Panc1 (cell line): ENCODE data around the gene CUL9.

Experiments
- POLR2AphosphoS5 ChIP-seq: IDR thresholded peaks from 2 replicates; pipeline ENCODE4 v1.6.1; 2012; ENCODE audit warnings: mild to moderate bottlenecking, low read depth, low read length, moderate library complexity
- TF ChIP-seq, protein P1 (sequence below): fragments of 450-650 bp; IDR thresholded peaks from 2 replicates; pipeline ENCODE4 v1.5.1; 2017; ENCODE audit warnings: mild to moderate bottlenecking
- TF ChIP-seq, protein P2 (sequence below), 2 experiments: IDR thresholded peaks; 2 replicates each; pipeline ENCODE4 v1.6.1; 2011 to 2012; ENCODE audit warnings: low read depth in 2 of 2, control low read depth in 1 of 2, low read length in 1 of 2, mild to moderate bottlenecking in 1 of 2, moderate library complexity in 1 of 2; ENCODE audit not compliant: insufficient read depth in 1 of 2

- TF ChIP-seq, protein P1, sequence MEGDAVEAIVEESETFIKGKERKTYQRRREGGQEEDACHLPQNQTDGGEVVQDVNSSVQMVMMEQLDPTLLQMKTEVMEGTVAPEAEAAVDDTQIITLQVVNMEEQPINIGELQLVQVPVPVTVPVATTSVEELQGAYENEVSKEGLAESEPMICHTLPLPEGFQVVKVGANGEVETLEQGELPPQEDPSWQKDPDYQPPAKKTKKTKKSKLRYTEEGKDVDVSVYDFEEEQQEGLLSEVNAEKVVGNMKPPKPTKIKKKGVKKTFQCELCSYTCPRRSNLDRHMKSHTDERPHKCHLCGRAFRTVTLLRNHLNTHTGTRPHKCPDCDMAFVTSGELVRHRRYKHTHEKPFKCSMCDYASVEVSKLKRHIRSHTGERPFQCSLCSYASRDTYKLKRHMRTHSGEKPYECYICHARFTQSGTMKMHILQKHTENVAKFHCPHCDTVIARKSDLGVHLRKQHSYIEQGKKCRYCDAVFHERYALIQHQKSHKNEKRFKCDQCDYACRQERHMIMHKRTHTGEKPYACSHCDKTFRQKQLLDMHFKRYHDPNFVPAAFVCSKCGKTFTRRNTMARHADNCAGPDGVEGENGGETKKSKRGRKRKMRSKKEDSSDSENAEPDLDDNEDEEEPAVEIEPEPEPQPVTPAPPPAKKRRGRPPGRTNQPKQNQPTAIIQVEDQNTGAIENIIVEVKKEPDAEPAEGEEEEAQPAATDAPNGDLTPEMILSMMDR: no peak
- TF ChIP-seq, protein P2, sequence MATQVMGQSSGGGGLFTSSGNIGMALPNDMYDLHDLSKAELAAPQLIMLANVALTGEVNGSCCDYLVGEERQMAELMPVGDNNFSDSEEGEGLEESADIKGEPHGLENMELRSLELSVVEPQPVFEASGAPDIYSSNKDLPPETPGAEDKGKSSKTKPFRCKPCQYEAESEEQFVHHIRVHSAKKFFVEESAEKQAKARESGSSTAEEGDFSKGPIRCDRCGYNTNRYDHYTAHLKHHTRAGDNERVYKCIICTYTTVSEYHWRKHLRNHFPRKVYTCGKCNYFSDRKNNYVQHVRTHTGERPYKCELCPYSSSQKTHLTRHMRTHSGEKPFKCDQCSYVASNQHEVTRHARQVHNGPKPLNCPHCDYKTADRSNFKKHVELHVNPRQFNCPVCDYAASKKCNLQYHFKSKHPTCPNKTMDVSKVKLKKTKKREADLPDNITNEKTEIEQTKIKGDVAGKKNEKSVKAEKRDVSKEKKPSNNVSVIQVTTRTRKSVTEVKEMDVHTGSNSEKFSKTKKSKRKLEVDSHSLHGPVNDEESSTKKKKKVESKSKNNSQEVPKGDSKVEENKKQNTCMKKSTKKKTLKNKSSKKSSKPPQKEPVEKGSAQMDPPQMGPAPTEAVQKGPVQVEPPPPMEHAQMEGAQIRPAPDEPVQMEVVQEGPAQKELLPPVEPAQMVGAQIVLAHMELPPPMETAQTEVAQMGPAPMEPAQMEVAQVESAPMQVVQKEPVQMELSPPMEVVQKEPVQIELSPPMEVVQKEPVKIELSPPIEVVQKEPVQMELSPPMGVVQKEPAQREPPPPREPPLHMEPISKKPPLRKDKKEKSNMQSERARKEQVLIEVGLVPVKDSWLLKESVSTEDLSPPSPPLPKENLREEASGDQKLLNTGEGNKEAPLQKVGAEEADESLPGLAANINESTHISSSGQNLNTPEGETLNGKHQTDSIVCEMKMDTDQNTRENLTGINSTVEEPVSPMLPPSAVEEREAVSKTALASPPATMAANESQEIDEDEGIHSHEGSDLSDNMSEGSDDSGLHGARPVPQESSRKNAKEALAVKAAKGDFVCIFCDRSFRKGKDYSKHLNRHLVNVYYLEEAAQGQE (IDR thresholded peaks at IDR 0.05; ENCODE audit: insufficient read depth in 1 of 2, low read depth in 2 of 2, low read length in 1 of 2): no peak
- TF ChIP-seq POLR2AphosphoS5: no peak
Observed at GRCh38 chr6:43184268-43184985, 2.4 kb downstream of the CUL9 start.
